OCI-LY3 (cell line): ENCODE results near the gene EEA1.

Source experiments
- H2AFZ ChIP-seq: fragments of 200-600, 300-600 bp; shearing (Covaris generic); 2 replicates; pipeline ENCODE4 v1.6.0; 2014; ENCODE audit warnings: antibody characterized with exemption, low read depth, low read length
- H3K27ac ChIP-seq: fragments of 200-600, 300-600 bp; sonication (generic); 2 replicates; pipeline ENCODE4 v1.5.1; 2014; ENCODE audit warnings: mild to moderate bottlenecking, low read length, moderate library complexity, mixed read lengths
- H3K27me3 ChIP-seq: fragments of 200-600, 300-600 bp; sonication (generic); 2 replicates; pipeline ENCODE4 v1.6.1; 2014; ENCODE audit warnings: low read depth, low read length, mixed read lengths
- H3K36me3 ChIP-seq: fragments of 200-600, 300-600 bp; sonication (generic); replicated peaks from 2 replicates; pipeline ENCODE3; 2014; ENCODE audit warnings: low read depth, low read length, mixed read lengths
- H3K4me1 ChIP-seq: fragments of 300-600, 200-600 bp; sonication (generic); 2 replicates; pipeline ENCODE4 v1.6.1; 2014; ENCODE audit warnings: low read length, mixed read lengths
- H3K4me2 ChIP-seq: fragments of 200-600, 300-600 bp; sonication (generic); 2 replicates; pipeline ENCODE4 v1.6.1; 2014; ENCODE audit warnings: low read length, mixed read lengths
- H3K4me3 ChIP-seq: fragments of 300-600, 200-600 bp; sonication (generic); 2 replicates; pipeline ENCODE4 v1.5.1; 2014; ENCODE audit warnings: antibody characterized with exemption, mild to moderate bottlenecking, low read length, moderate library complexity
- H3K79me2 ChIP-seq: fragments of 300-600, 200-600 bp; shearing (Covaris generic); 2 replicates; pipeline ENCODE4 v1.6.1; 2014; ENCODE audit warnings: mild to moderate bottlenecking, low read length, mixed read lengths
- H3K9ac ChIP-seq: fragments of 300-600, 200-600 bp; shearing (Covaris generic); 2 replicates; pipeline ENCODE4 v1.6.0; 2014; ENCODE audit warnings: mild to moderate bottlenecking, low read length, moderate library complexity
- H3K9me3 ChIP-seq: fragments of 200-600, 300-600 bp; shearing (Covaris generic); 2 replicates; pipeline ENCODE4 v1.6.1; 2014; ENCODE audit warnings: low read length, mixed read lengths; ENCODE audit not compliant: insufficient read depth
- H4K20me1 ChIP-seq: fragments of 200-600, 300-600 bp; sonication (generic); 2 replicates; pipeline ENCODE4 v1.6.1; 2016; ENCODE audit warnings: low read length, mixed read lengths; ENCODE audit not compliant: insufficient read depth
- CTCF ChIP-seq: fragments of 200-600, 300-600 bp; sonication (generic); IDR thresholded peaks from 2 replicates; pipeline ENCODE4 v1.5.1; 2014; ENCODE audit warnings: antibody characterized with exemption, low read length, low read depth
- EZH2phosphoT487 ChIP-seq: fragments of 200-600 bp; shearing (Covaris generic); IDR thresholded peaks from 2 replicates; pipeline ENCODE4 v1.6.1; 2018; ENCODE audit warnings: antibody characterized with exemption, mixed run types, low read depth

Gene EEA1

DNA sequence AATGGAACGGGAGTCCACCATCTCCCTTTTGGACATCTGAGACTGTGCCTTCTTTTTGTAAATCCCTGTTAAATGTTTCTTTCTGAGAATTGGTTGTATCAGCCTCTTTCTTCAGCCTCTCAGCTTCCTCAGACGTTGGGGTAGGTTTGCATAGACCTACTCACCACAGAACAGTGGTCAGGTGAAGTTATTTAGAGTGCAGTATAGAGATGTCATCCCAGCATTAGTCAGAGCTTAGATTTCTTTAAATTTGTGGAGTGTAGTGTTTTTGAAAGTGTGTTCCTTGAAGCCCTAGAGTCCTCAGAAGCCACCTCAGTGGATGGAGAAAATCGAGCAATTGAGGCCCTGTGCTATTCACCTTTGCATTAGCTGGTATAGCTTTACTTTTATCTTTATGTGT, 8.9 kb upstream of the EEA1 start:
- Histone ChIP-seq H3K4me2 (no peak overlapping the region), H3K79me2 (no peaks in the 10 kb centered on the region), H3K4me1 (peaks cover 6% of the 10 kb centered on the region), H3K9ac (no peak overlapping the region), H3K27me3 (no peaks in the 10 kb centered on the region), H3K9me3 (peaks cover 3% of the 10 kb centered on the region; the same call in 1 of the 2 replicates), H3K27ac (no peak overlapping the region), H3K4me3 (no peak overlapping the region), H2AFZ (no peak overlapping the region), H3K36me3 (no peaks in the 10 kb centered on the region), H4K20me1 (no peaks in the 10 kb centered on the region)
- no peak for TF ChIP-seq EZH2phosphoT487

- Histone ChIP-seq H3K36me3 (no peaks in the 10 kb centered on the region), H3K79me2 (no peaks in the 10 kb centered on the region; the same call in 1 of the 2 replicates), H3K4me3 (no peak overlapping the region), H3K27ac (no peak overlapping the region), H3K9ac (no peak overlapping the region), H3K4me2 (no peak overlapping the region), H3K4me1 (peaks cover 6% of the 10 kb centered on the region), H3K27me3 (no peaks in the 10 kb centered on the region), H4K20me1 (no peaks in the 10 kb centered on the region), H2AFZ (no peak overlapping the region), H3K9me3 (no peaks in the 10 kb centered on the region)
- TF ChIP-seq EZH2phosphoT487 (no peak), CTCF (no peak)
Measured at GRCh38 chr12:92933606-92934005, 4.5 kb upstream of the EEA1 start.

DNA sequence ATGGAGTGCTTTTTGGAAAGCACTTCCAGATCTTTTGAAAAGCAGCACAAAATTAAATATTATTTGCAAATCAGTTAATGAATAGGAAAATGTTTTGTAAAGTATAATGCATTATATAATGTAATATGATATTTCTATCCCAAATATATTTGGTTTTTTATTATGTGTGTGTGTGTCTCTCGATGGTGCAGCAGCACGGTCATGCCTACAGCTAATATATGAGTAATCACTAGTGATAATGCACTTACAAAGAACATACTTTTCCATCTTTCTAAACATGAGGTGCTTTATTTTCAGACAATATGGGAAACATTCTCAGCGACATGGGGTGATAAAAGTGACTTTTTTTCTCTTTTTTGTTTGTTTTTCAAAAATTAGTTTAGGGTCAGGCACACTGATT, 1.3 kb upstream of the EEA1 start:
- Histone ChIP-seq H3K36me3 (no peaks in the 10 kb centered on the region), H4K20me1 (peaks cover 16% of the 10 kb centered on the region), H3K4me2 (peak overlapping the region; percentile 97), H3K27ac (no peak overlapping the region), H3K27me3 (no peaks in the 10 kb centered on the region), H3K4me1 (peaks cover 23% of the 10 kb centered on the region), H2AFZ (no peak overlapping the region), H3K9ac (peak overlapping the region; percentile 87; the same call in 1 of the 2 replicates), H3K4me3 (peak overlapping the region; percentile 87), H3K79me2 (peaks cover 30% of the 10 kb centered on the region), H3K9me3 (no peaks in the 10 kb centered on the region)
- no peak for TF ChIP-seq EZH2phosphoT487
- no peak for TF ChIP-seq CTCF

- no peaks in the 10 kb centered on the region for H3K36me3 ChIP-seq
- peak overlapping the region; percentile 97 for H3K4me2 ChIP-seq
- H3K79me2 ChIP-seq = peaks cover 34% of the 10 kb centered on the region
- H3K27me3 ChIP-seq = no peaks in the 10 kb centered on the region
- H3K4me1 ChIP-seq = peaks cover 23% of the 10 kb centered on the region
- H3K27ac ChIP-seq = peak overlapping the region; percentile 49
- H4K20me1 ChIP-seq = peaks cover 16% of the 10 kb centered on the region
- H3K9ac ChIP-seq = peak overlapping the region; percentile 87
- H3K4me3 ChIP-seq = peak overlapping the region; percentile 87
- TF ChIP-seq CTCF (no peak), EZH2phosphoT487 (no peak)
- H2AFZ ChIP-seq = peak overlapping the region; percentile 77
- no peaks in the 10 kb centered on the region for H3K9me3 ChIP-seq
Measured at GRCh38 chr12:92929983-92930382, 888 bp upstream of the EEA1 start.
